Keratinocyte (primary cell): ENCODE results near the gene PLCG2. TPM values are rescaled to one million over a fixed set of nuclear protein-coding genes. Genes with fewer than 3 reads are reported as not detected.

Source experiments
- DNase-seq: peaks from one replicate; pipeline ENCODE4 v3.0.0-alpha.2; 2011; ENCODE audit warnings: low read depth, missing footprints, low spot score
- FAIRE-seq: peaks from 2 replicates; lab custom pipeline; 2011; peaks lifted over from hg19 to GRCh38; lab: Jason Lieb, UNC
- H2AFZ ChIP-seq: 2 replicates; pipeline ENCODE4 v1.6.0; 2012; ENCODE audit warnings: low read length, control low read depth, inconsistent platforms; ENCODE audit not compliant: control insufficient read depth
- H3K27ac ChIP-seq: 2 replicates; pipeline ENCODE4 v1.5.1; 2011; ENCODE audit warnings: low read length; ENCODE audit not compliant: control insufficient read depth, insufficient read depth
- H3K27me3 ChIP-seq: 3 replicates; pipeline ENCODE4 v1.6.0; 2011; ENCODE audit warnings: low read length; ENCODE audit not compliant: control insufficient read depth, insufficient read depth; ENCODE audit errors: extremely low read depth
- H3K36me3 ChIP-seq, 2 experiments: 2 replicates in 1 of 2; 3 replicates in 1 of 2; pipeline ENCODE4 v1.5.1; 2011; ENCODE audit warnings: low read length in 2 of 2, mild to moderate bottlenecking in 1 of 2; ENCODE audit not compliant: control insufficient read depth in 2 of 2, insufficient read depth in 2 of 2; ENCODE audit errors: extremely low read depth in 1 of 2
- H3K4me1 ChIP-seq: 3 replicates; pipeline ENCODE4 v1.5.1; 2011; ENCODE audit warnings: low read length; ENCODE audit not compliant: control insufficient read depth, insufficient read depth; ENCODE audit errors: extremely low read depth
- H3K4me2 ChIP-seq: 3 replicates; pipeline ENCODE4 v1.6.0; 2011; ENCODE audit warnings: low read depth, low read length; ENCODE audit not compliant: control insufficient read depth, insufficient read depth; ENCODE audit errors: extremely low read depth
- H3K4me3 ChIP-seq, 3 experiments: fragments of 200-600 bp in 1 of 3; sonication (generic) in 1 of 3; 2 replicates in 2 of 3; 3 replicates in 1 of 3; pipeline ENCODE4 v1.5.1; 2011 to 2016; ENCODE audit warnings: low read length in 3 of 3, mild to moderate bottlenecking in 3 of 3, control low read depth in 2 of 3, inconsistent platforms in 1 of 3, low read depth in 1 of 3, mixed read lengths in 1 of 3, mixed run types in 1 of 3, moderate library complexity in 1 of 3; ENCODE audit not compliant: control insufficient read depth in 2 of 3, insufficient read depth in 2 of 3; ENCODE audit errors: extremely low read depth in 1 of 3
- H3K79me2 ChIP-seq: 2 replicates; pipeline ENCODE4 v1.6.0; 2012; ENCODE audit warnings: low read length; ENCODE audit not compliant: control insufficient read depth, insufficient read depth
- H3K9ac ChIP-seq: 3 replicates; pipeline ENCODE4 v1.6.0; 2011; ENCODE audit warnings: low read length; ENCODE audit not compliant: control insufficient read depth, insufficient read depth; ENCODE audit errors: extremely low read depth
- H3K9me1 ChIP-seq: 3 replicates; pipeline ENCODE4 v1.6.0; 2011; ENCODE audit warnings: low read length; ENCODE audit not compliant: control insufficient read depth, insufficient read depth; ENCODE audit errors: extremely low read depth
- H3K9me3 ChIP-seq: 2 replicates; pipeline ENCODE4 v1.5.1; 2012; ENCODE audit warnings: low read depth, low read length; ENCODE audit not compliant: control insufficient read depth
- H4K20me1 ChIP-seq: 3 replicates; pipeline ENCODE4 v1.6.0; 2011; ENCODE audit warnings: low read length; ENCODE audit not compliant: control insufficient read depth, insufficient read depth; ENCODE audit errors: extremely low read depth
- EZH2 ChIP-seq: IDR thresholded peaks from one replicate; pipeline ENCODE4 v1.6.1; 2012; ENCODE audit warnings: inconsistent platforms, mild to moderate bottlenecking, low read length, moderate library complexity
- dilution Hi-C: fragments of 300-500 bp; cut with MboI; formaldehyde crosslinking; loops from one replicate; pipeline ENCODE4 v1.7.0; 2020; ENCODE audit warnings: low sequenced_read_pairs; ENCODE audit not compliant: extremely low pct_ligation_motif_present
- polyA plus RNA-seq, 5 experiments: library from polyadenylated mRNA; depleted of rRNA in 3 of 5; stranded (reverse) in 3 of 5; stranded (forward) in 1 of 5; unstranded in 1 of 5; fragments of >200 nt; gene quantifications; 1 replicate in 1 of 5; 2 replicates in 3 of 5; 3 replicates in 1 of 5; pipeline versions ENCODE4 v1.2.1 to v1.2.3, GENCODE V29; 2011 to 2012; ENCODE audit warnings: missing spikeins in 2 of 5, low read depth in 1 of 5, low replicate concordance in 1 of 5
- TF ChIP-seq, protein P1 (sequence below), 3 experiments: IDR thresholded peaks in 1 of 3; conservative IDR thresholded peaks in 1 of 3; optimal IDR thresholded peaks in 1 of 3; 2 replicates in 2 of 3; 3 replicates in 1 of 3; pipeline versions ENCODE3 to v1.5.1; 2011; ENCODE audit warnings: low read length in 3 of 3, mild to moderate bottlenecking in 3 of 3, moderate library complexity in 2 of 3, control low read depth in 1 of 3, inconsistent platforms in 1 of 3; ENCODE audit not compliant: insufficient read depth in 2 of 3; ENCODE audit errors: extremely low read depth in 1 of 3

Gene PLCG2
- polyA plus RNA-seq, 1 donor (not counting 4 experiments of a cell fraction or from before 2014, with no cell fraction given), result 3.5 TPM

DNA sequence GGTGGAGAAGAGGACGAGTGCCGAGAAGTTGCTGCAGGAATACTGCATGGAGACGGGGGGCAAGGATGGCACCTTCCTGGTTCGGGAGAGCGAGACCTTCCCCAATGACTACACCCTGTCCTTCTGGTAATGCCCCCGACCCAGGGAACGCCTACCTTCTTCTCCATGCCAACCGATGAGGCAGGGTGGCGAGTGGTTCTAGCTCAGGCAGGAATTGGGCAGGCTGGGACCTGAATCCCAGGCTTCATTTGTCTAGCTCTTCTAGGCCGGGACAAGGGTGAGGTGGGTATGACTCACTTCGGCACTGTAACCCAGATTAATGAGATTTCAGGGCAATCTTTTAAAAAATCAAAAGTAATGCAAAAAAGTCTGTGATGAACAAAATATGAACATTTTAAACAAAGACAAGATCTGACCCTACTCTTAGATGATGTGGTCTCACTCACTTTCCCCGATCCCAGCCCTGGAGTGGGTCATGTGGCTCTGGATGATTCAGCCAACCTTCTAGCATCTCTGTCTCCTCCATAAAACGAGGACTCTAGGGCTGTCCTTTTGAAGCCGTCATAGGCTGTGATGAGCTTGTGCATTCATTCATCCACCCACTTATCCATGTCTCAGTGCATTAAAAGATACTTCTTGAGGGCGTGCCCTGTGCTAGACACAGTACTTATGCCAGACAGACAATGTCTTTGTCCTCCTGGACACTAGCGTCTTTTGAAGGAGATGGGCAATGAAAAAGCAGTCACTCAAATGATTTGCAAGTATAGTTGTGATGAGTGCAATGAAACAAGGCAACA lies 129.6 kb downstream of the PLCG2 start:
- Histone ChIP-seq H3K4me1 (peaks cover 16% of the 10 kb centered on the region), H2AFZ (peak overlapping the region; percentile 72), H3K9me1 (no peaks in the 10 kb centered on the region), H3K4me2 (peak overlapping the region; percentile 79), H3K9ac (peak overlapping the region; percentile 60), H3K36me3 (no peaks in the 10 kb centered on the region), H3K79me2 (no peaks in the 10 kb centered on the region), H3K4me3 (peak overlapping the region in 2 of 3 experiments; percentile 15 to 23), H3K9me3 (no peaks in the 10 kb centered on the region), H4K20me1 (no peaks in the 10 kb centered on the region), H3K27ac (peak overlapping the region; percentile 88), H3K27me3 (no peaks in the 10 kb centered on the region)
- peak; percentile 77 for DNase-seq
- FAIRE-seq, result peak; percentile 98
- no peak for TF ChIP-seq EZH2
- TF ChIP-seq, protein P1, sequence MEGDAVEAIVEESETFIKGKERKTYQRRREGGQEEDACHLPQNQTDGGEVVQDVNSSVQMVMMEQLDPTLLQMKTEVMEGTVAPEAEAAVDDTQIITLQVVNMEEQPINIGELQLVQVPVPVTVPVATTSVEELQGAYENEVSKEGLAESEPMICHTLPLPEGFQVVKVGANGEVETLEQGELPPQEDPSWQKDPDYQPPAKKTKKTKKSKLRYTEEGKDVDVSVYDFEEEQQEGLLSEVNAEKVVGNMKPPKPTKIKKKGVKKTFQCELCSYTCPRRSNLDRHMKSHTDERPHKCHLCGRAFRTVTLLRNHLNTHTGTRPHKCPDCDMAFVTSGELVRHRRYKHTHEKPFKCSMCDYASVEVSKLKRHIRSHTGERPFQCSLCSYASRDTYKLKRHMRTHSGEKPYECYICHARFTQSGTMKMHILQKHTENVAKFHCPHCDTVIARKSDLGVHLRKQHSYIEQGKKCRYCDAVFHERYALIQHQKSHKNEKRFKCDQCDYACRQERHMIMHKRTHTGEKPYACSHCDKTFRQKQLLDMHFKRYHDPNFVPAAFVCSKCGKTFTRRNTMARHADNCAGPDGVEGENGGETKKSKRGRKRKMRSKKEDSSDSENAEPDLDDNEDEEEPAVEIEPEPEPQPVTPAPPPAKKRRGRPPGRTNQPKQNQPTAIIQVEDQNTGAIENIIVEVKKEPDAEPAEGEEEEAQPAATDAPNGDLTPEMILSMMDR (optimal IDR thresholded peaks at IDR 0.05 in 1 of 3, IDR thresholded peaks at IDR 0.05 in 1 of 3, conservative IDR thresholded peaks at IDR 0.05 in 1 of 3; ENCODE audit: extremely low read depth in 1 of 3, insufficient read depth in 2 of 3, low read length in 3 of 3), result no peak
- dilution Hi-C loops, result no loop called here

DNA sequence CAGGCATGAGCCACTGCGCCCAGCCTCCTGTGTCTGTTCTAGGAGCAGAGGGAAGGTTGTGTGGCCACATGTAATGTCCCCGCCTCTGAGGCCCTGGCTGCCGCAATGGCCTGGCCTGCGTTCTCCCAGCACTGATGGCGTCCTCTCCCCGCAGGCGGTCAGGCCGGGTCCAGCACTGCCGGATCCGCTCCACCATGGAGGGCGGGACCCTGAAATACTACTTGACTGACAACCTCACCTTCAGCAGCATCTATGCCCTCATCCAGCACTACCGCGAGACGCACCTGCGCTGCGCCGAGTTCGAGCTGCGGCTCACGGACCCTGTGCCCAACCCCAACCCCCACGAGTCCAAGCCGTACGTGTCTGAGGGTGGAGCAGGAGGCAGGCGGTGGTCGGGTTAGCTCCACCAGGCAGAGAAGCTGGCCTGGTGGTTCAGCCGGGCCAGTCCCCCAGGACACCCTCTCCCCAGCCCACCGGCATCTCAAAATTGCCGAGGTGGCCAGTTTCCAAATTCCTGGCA lies 131.3 kb downstream of the PLCG2 start:
- peaks cover 16% of the 10 kb centered on the region for H3K4me1 ChIP-seq
- no peak for TF ChIP-seq EZH2
- TF ChIP-seq, protein P1 (optimal IDR thresholded peaks at IDR 0.05 in 1 of 3, IDR thresholded peaks at IDR 0.05 in 1 of 3, conservative IDR thresholded peaks at IDR 0.05 in 1 of 3; ENCODE audit: extremely low read depth in 1 of 3, insufficient read depth in 2 of 3, low read length in 3 of 3), result no peak
- no peak overlapping the region for H3K9ac ChIP-seq
- FAIRE-seq, result no peak
- H3K27me3 ChIP-seq, result no peaks in the 10 kb centered on the region
- H3K4me3 ChIP-seq, result no peak overlapping the region
- DNase-seq, result no peak
- H3K27ac ChIP-seq, result no peak overlapping the region
- no peak overlapping the region for H3K4me2 ChIP-seq
- H3K9me3 ChIP-seq, result no peaks in the 10 kb centered on the region
- dilution Hi-C loops, result no loop called here
- H3K36me3 ChIP-seq, result no peaks in the 10 kb centered on the region
- no peaks in the 10 kb centered on the region for H4K20me1 ChIP-seq
- H3K79me2 ChIP-seq, result no peaks in the 10 kb centered on the region
- no peaks in the 10 kb centered on the region for H3K9me1 ChIP-seq
- no peak overlapping the region for H2AFZ ChIP-seq
